ENCODE data around the gene LSM3.

- TF ChIP-seq CTCF (conservative IDR thresholded peaks at IDR 0.05; ENCODE audit: low read length) (no peak), EZH2phosphoT487 (IDR thresholded peaks at IDR 0.05; ENCODE audit: borderline replicate concordance, low read depth, low read length) (no peak)
Observed at GRCh38 chr3:14150078-14150477, 28.5 kb upstream of the LSM3 start.
